ENCODE measurements around the gene EXD1. TPM values are rescaled to one million over a fixed set of nuclear protein-coding genes. Genes with fewer than 3 reads are reported as not detected.
A peak's percentile ranks its signal among the peaks of the same experiment; 100 is the strongest.

Gene EXD1
- total RNA-seq, 2 experiments from 2014 or later = not detected

DNA sequence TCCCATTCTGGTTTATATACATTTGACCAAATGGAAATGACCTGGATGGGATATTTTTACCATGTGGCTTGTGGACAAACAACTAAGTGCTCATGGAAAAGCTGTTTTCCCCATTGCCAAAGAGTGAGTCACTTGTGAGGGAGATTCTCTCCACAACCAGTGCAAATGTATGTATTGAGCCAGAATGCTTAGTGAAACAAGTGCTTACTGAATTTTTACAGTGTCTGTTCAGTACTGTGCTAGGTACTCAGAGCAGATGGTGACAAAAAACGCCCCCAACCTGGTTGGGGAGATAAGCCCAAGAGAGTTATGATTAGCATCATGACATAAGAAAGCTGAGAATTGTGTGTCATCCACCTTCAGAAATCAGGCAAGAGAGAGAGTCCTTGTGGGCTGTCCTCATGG lies 2.8 kb upstream of the EXD1 start:
- H3K36me3 ChIP-seq (ENCODE audit: insufficient read depth, low read length) = peaks cover 3% of the 10 kb centered on the region
- intact Hi-C loops (cut with DNase I, micrococcal nuclease) = loop anchor here in 1 of 2 experiments (5.0 kb wide), 4 partner anchors 169 to 911 kb away; partner anchors contain the start of genes CHAC1, INAFM2, NDUFAF1 and RTF1
- no peak overlapping the region for H3K4me3 Mint-ChIP-seq

DNA sequence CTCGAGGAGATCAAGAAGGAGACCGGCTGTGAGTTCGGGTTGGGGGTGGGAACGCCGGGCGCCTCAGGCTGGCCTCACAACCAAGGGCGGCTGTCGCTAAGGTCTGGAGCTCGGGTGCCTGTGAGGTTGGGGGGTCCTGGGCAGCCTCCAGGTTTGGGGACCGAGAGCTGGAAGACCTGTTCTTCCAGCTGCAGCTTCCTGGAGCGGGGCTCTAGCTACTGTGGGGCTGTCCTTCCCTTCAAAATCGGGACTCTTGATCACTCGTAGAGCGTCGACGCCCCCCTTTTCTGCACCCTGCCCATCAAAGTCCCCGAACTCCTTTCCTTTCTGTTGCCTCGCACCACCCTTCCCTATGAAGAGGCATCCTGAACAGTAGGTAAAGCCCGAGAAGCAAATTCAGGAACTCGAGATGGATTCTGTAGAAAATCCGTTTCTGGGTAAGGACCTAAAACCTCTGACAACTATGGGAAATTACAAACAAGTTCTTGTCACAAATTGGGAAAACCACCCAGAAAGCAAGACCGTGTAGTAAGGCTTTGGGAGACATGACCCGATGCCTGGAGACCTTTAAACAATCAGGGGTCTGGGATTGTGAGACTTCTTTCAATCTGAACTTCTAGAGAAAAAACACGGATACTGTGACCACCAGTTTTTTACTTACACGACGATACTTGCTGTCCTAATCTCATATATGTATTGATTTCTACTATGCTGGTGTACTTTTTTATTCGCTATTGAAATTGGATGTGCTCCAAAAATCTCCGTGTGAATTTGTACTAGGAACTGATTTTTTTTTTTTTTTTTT lies 1.1 kb upstream of the EXD1 start:
- Mint-ChIP-seq H3K9me3 (no peaks in the 10 kb centered on the region), H3K4me1 (ENCODE audit: low read depth) (peaks cover 40% of the 10 kb centered on the region), H3K27me3 (no peaks in the 10 kb centered on the region), H3K36me3 (ENCODE audit: low read depth) (peaks cover 8% of the 10 kb centered on the region), H3K27ac (peak overlapping the region; percentile 88), H3K4me3 (peak overlapping the region; percentile 93)
- Histone ChIP-seq H3K27ac (ENCODE audit: low read depth in 1 of 2, low read length in 2 of 2) (peak overlapping the region; percentile 54 to 64), H3K4me3 (ENCODE audit: low read length) (peak overlapping the region; percentile 88), H3K9me3 (ENCODE audit: control insufficient read depth in 1 of 2, insufficient read depth in 1 of 2, low read length in 2 of 2) (no peaks in the 10 kb centered on the region), H3K27me3 (ENCODE audit: control insufficient read depth in 1 of 2, insufficient read depth in 2 of 2, low read length in 2 of 2) (no peaks in the 10 kb centered on the region), H3K36me3 (ENCODE audit: insufficient read depth, low read length) (peaks cover 3% of the 10 kb centered on the region), H3K4me1 (ENCODE audit: insufficient read depth, low read length) (peaks cover 20% of the 10 kb centered on the region)
- TF ChIP-seq, protein P1, sequence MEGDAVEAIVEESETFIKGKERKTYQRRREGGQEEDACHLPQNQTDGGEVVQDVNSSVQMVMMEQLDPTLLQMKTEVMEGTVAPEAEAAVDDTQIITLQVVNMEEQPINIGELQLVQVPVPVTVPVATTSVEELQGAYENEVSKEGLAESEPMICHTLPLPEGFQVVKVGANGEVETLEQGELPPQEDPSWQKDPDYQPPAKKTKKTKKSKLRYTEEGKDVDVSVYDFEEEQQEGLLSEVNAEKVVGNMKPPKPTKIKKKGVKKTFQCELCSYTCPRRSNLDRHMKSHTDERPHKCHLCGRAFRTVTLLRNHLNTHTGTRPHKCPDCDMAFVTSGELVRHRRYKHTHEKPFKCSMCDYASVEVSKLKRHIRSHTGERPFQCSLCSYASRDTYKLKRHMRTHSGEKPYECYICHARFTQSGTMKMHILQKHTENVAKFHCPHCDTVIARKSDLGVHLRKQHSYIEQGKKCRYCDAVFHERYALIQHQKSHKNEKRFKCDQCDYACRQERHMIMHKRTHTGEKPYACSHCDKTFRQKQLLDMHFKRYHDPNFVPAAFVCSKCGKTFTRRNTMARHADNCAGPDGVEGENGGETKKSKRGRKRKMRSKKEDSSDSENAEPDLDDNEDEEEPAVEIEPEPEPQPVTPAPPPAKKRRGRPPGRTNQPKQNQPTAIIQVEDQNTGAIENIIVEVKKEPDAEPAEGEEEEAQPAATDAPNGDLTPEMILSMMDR (IDR thresholded peaks at IDR 0.05) = no peak
- ATAC-seq (ENCODE audit: poor library complexity) (peak; percentile 45), DNase-seq (no peak)
- POLR2A ChIA-PET = interaction anchor here (0.6 to 2.7 kb wide), 19 partner anchors 9 to 1042 kb away, joined by 3 to 29 read pairs (median 4); partner anchors contain the start of genes CHAC1, EHD4, GANC and INO80
- intact Hi-C loops (cut with DNase I, micrococcal nuclease) = loop anchor here (1.0 to 5.0 kb wide), 7 partner anchors 52 to 909 kb away; partner anchors contain the start of genes CHAC1 (in 1 of the 2), INAFM2 (in 1 of the 2), INO80 (in 1 of the 2) and NDUFAF1 (in 1 of the 2)
- CTCF ChIA-PET = interaction anchor here (0.7 to 1.6 kb wide), 9 partner anchors 9 to 337 kb away, joined by 3 to 8 read pairs (median 3); partner anchors contain the start of genes NUSAP1, OIP5 and VPS18

More for the DNA sequence above, 2.8 kb upstream of the EXD1 start:
- H3K27me3 Mint-ChIP-seq = no peaks in the 10 kb centered on the region
- no peaks in the 10 kb centered on the region for H3K9me3 Mint-ChIP-seq
- H3K36me3 Mint-ChIP-seq (ENCODE audit: low read depth) = peaks cover 8% of the 10 kb centered on the region
- no peaks in the 10 kb centered on the region for H3K9me3 ChIP-seq (ENCODE audit: control insufficient read depth in 1 of 2, insufficient read depth in 1 of 2, low read length in 2 of 2)
- ATAC-seq (ENCODE audit: poor library complexity) = no peak
- H3K4me1 ChIP-seq (ENCODE audit: insufficient read depth, low read length) = peaks cover 20% of the 10 kb centered on the region
- H3K4me1 Mint-ChIP-seq (ENCODE audit: low read depth) = peaks cover 40% of the 10 kb centered on the region
- TF ChIP-seq, protein P1 (IDR thresholded peaks at IDR 0.05) = no peak
- no peak overlapping the region for H3K4me3 ChIP-seq (ENCODE audit: low read length)
- no peaks in the 10 kb centered on the region for H3K27me3 ChIP-seq (ENCODE audit: control insufficient read depth in 1 of 2, insufficient read depth in 2 of 2, low read length in 2 of 2)
- DNase-seq = no peak
- H3K27ac ChIP-seq (ENCODE audit: low read depth in 1 of 2, low read length in 2 of 2) = no peak overlapping the region
- ChIA-PET CTCF (no interaction called here), POLR2A (interaction anchor here (0.6 to 1.0 kb wide), 2 partner anchors 14 to 38 kb away, joined by 3 to 4 read pairs; no protein-coding TSS in a partner anchor)
- no peak overlapping the region for H3K27ac Mint-ChIP-seq

DNA sequence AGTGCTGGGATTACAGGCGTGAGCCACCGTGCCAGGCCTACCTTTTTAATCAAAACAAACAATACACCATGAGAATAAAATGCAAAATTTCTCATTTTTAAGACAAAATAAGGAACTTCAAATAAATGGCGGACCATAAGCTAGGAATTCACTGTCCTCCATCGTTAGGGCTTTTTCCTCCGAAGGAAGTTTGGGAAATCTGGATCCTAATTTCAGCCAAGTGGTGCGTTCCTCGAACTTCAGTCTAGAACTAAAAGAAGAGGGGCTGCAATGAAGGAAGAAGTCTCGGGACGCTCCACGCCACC lies 260 bp downstream of the EXD1 start:
- no peak for DNase-seq
- H3K27ac ChIP-seq (ENCODE audit: low read depth in 1 of 2, low read length in 2 of 2) = no peak overlapping the region
- TF ChIP-seq, protein P1 (IDR thresholded peaks at IDR 0.05) = no peak
- peak overlapping the region; percentile 88 for H3K4me3 ChIP-seq (ENCODE audit: low read length)
- ATAC-seq (ENCODE audit: poor library complexity) = no peak
- no peaks in the 10 kb centered on the region for H3K27me3 Mint-ChIP-seq
- peaks cover 40% of the 10 kb centered on the region for H3K4me1 Mint-ChIP-seq (ENCODE audit: low read depth)
- peak overlapping the region; percentile 88 for H3K27ac Mint-ChIP-seq
- ChIA-PET CTCF (interaction anchor here (0.5 to 1.6 kb wide), 10 partner anchors 10 to 336 kb away, joined by 3 to 8 read pairs (median 3); partner anchors contain the start of genes NUSAP1, OIP5, RPAP1 and VPS18), POLR2A (interaction anchor here (0.8 to 2.7 kb wide), 14 partner anchors 10 to 742 kb away, joined by 3 to 29 read pairs (median 3); partner anchors contain the start of genes CHAC1, EHD4, INO80 and MGA)
- H3K4me3 Mint-ChIP-seq = peak overlapping the region; percentile 93
- peaks cover 8% of the 10 kb centered on the region for H3K36me3 Mint-ChIP-seq (ENCODE audit: low read depth)
- intact Hi-C loops (cut with DNase I, micrococcal nuclease) = loop anchor here in 1 of 2 experiments (2.0 to 5.0 kb wide), 5 partner anchors 103 to 908 kb away; partner anchors contain the start of genes CHAC1, INAFM2, NDUFAF1 and NUSAP1
- no peaks in the 10 kb centered on the region for H3K27me3 ChIP-seq (ENCODE audit: control insufficient read depth in 1 of 2, insufficient read depth in 2 of 2, low read length in 2 of 2)
- peaks cover 20% of the 10 kb centered on the region for H3K4me1 ChIP-seq (ENCODE audit: insufficient read depth, low read length)
- no peaks in the 10 kb centered on the region for H3K36me3 ChIP-seq (ENCODE audit: insufficient read depth, low read length)
- H3K9me3 Mint-ChIP-seq = no peaks in the 10 kb centered on the region
- H3K9me3 ChIP-seq (ENCODE audit: control insufficient read depth in 1 of 2, insufficient read depth in 1 of 2, low read length in 2 of 2) = no peaks in the 10 kb centered on the region

Data from CD4-positive, alpha-beta T cell (primary cell).